Suprapubic skin (tissue), 4 donors: Measurements from ENCODE around the gene ENKD1. TPM values are rescaled to one million over a fixed set of nuclear protein-coding genes. Genes with fewer than 3 reads are reported as not detected.
A peak's percentile ranks its signal among the peaks of the same experiment; 100 is the strongest.

ENCODE experiments used
- DNase-seq, 2 donors: peaks; one replicate each; pipeline ENCODE4 v3.0.0-alpha.2; 2019; ENCODE audit warnings: low spot score in 2 of 2
- H3K27ac ChIP-seq: fragments of 200-600 bp; sonication (generic); one replicate; pipeline ENCODE4 v1.5.1; 2019
- H3K27me3 ChIP-seq: fragments of 200-600 bp; sonication (generic); one replicate; pipeline ENCODE4 v1.5.1; 2019
- H3K36me3 ChIP-seq: fragments of 200-600 bp; sonication (generic); one replicate; pipeline ENCODE4 v1.5.1; 2019
- H3K4me1 ChIP-seq: fragments of 200-600 bp; sonication (generic); one replicate; pipeline ENCODE4 v1.5.1; 2019
- H3K4me3 ChIP-seq: fragments of 200-600 bp; sonication (generic); one replicate; pipeline ENCODE4 v1.5.1; 2019; ENCODE audit warnings: mild to moderate bottlenecking
- H3K9me3 ChIP-seq: fragments of 200-600 bp; sonication (generic); one replicate; pipeline ENCODE4 v1.5.1; 2019
- EP300 ChIP-seq: sonication (generic); formaldehyde crosslinking; IDR thresholded peaks from one replicate; pipeline ENCODE4 v1.6.1; 2017; ENCODE audit warnings: antibody characterized with exemption
- POLR2A ChIP-seq, 2 donors: fragments of 450-650 bp; IDR thresholded peaks; one replicate each; pipeline ENCODE4 v1.6.1; 2017; ENCODE audit warnings: antibody characterized with exemption in 2 of 2, mild to moderate bottlenecking in 2 of 2, moderate library complexity in 2 of 2
- POLR2AphosphoS5 ChIP-seq, 3 donors: sonication (generic); formaldehyde crosslinking; IDR thresholded peaks; one replicate each; pipeline ENCODE4 v1.6.1; 2017; ENCODE audit warnings: antibody characterized with exemption in 3 of 3
- WGBS: methylation state at CpG from one replicate; pipeline ENCODE4 v1.1.5; 2018; 5-methylcytosine and 5-hydroxymethylcytosine counted together
- total RNA-seq, 4 donors: library from RNA; depleted of rRNA; stranded (reverse); fragments of >200 nt; gene quantifications; one replicate each; pipeline ENCODE4 v1.1.0, GENCODE V29; 2016
- TF ChIP-seq, protein P1 (sequence below), 2 donors: fragments of 200-600 bp in 1 of 2; fragments of 450-650 bp in 1 of 2; sonication (generic) in 1 of 2; IDR thresholded peaks; one replicate each; pipeline ENCODE4 v1.5.1; 2016 to 2019; ENCODE audit warnings: antibody characterized with exemption in 2 of 2, mild to moderate bottlenecking in 1 of 2, moderate library complexity in 1 of 2

The ENKD1 gene
- total RNA-seq, 4 donors from 2014 or later = 10.1 to 33.6 (median 13.7) TPM

GRCh38 chr16:67648088-67648763, 18.3 kb downstream of the ENKD1 start:
- peak in 1 of 2 donors; percentile 57 for DNase-seq
- 24% methylated on average over 40 of the region's 65 CpGs for WGBS
- H3K36me3 ChIP-seq = no peaks in the 10 kb centered on the region
- peaks cover 84% of the 10 kb centered on the region for H3K27me3 ChIP-seq
- H3K9me3 ChIP-seq = no peaks in the 10 kb centered on the region
- no peak overlapping the region for H3K27ac ChIP-seq
- TF ChIP-seq, protein P1, sequence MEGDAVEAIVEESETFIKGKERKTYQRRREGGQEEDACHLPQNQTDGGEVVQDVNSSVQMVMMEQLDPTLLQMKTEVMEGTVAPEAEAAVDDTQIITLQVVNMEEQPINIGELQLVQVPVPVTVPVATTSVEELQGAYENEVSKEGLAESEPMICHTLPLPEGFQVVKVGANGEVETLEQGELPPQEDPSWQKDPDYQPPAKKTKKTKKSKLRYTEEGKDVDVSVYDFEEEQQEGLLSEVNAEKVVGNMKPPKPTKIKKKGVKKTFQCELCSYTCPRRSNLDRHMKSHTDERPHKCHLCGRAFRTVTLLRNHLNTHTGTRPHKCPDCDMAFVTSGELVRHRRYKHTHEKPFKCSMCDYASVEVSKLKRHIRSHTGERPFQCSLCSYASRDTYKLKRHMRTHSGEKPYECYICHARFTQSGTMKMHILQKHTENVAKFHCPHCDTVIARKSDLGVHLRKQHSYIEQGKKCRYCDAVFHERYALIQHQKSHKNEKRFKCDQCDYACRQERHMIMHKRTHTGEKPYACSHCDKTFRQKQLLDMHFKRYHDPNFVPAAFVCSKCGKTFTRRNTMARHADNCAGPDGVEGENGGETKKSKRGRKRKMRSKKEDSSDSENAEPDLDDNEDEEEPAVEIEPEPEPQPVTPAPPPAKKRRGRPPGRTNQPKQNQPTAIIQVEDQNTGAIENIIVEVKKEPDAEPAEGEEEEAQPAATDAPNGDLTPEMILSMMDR (IDR thresholded peaks at IDR 0.05) = no peak
- TF ChIP-seq POLR2AphosphoS5 (IDR thresholded peaks at IDR 0.05) (no peak), EP300 (no peak), POLR2A (IDR thresholded peaks at IDR 0.05) (no peak)
- H3K4me3 ChIP-seq = no peak overlapping the region
- peaks cover 33% of the 10 kb centered on the region for H3K4me1 ChIP-seq

DNA sequence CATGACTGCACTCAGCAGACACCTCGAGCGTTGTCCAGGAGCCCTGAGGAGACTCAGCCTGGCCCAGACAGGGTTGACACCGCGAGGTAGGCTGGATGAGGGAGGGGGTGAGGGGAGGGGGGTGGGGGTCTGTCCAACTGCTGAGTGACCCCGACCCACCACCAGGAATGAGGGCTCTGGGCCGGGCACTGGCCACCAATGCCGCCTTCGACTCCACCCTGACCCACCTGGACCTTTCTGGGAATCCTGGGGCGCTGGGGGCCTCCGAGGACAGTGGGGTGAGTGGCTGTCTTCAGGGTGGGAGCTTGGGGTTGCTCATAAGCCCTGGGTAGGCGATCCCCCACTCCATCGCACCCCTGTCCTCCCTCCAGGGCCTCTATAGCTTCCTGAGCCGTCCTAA, 18.9 kb downstream of the ENKD1 start:
- TF ChIP-seq POLR2A (IDR thresholded peaks at IDR 0.05) = no peak
- no peaks in the 10 kb centered on the region for H3K36me3 ChIP-seq
- no peak for DNase-seq
- H3K27me3 ChIP-seq = peaks cover 78% of the 10 kb centered on the region
- WGBS = 77% methylated on average over 12 of the region's 13 CpGs
- no peak overlapping the region for H3K27ac ChIP-seq
- peaks cover 31% of the 10 kb centered on the region for H3K4me1 ChIP-seq
- H3K9me3 ChIP-seq = no peaks in the 10 kb centered on the region
- H3K4me3 ChIP-seq = no peak overlapping the region

- TF ChIP-seq POLR2A (IDR thresholded peaks at IDR 0.05) (no peak), EP300 (no peak), POLR2AphosphoS5 (IDR thresholded peaks at IDR 0.05) (no peak)
- TF ChIP-seq, protein P1 (IDR thresholded peaks at IDR 0.05) = no peak
- Histone ChIP-seq H3K27ac (no peak overlapping the region), H3K4me1 (peaks cover 31% of the 10 kb centered on the region), H3K36me3 (no peaks in the 10 kb centered on the region), H3K9me3 (no peaks in the 10 kb centered on the region), H3K4me3 (no peak overlapping the region), H3K27me3 (peaks cover 73% of the 10 kb centered on the region)
- DNase-seq = no peak
- WGBS = 73% methylated on average over 3 of the region's 15 CpGs
These were observed 19.4 kb downstream of the ENKD1 start for GRCh38 chr16:67647111-67647651.

GRCh38 chr16:67645397-67646121, 21.0 kb downstream of the ENKD1 start:
- TF ChIP-seq POLR2AphosphoS5 (IDR thresholded peaks at IDR 0.05) (no peak), POLR2A (IDR thresholded peaks at IDR 0.05) (no peak), EP300 (no peak)
- TF ChIP-seq, protein P1 (IDR thresholded peaks at IDR 0.05) = no peak
- H3K4me3 ChIP-seq = peak overlapping the region; percentile 35
- peak; percentile 65 to 67 for DNase-seq

DNA sequence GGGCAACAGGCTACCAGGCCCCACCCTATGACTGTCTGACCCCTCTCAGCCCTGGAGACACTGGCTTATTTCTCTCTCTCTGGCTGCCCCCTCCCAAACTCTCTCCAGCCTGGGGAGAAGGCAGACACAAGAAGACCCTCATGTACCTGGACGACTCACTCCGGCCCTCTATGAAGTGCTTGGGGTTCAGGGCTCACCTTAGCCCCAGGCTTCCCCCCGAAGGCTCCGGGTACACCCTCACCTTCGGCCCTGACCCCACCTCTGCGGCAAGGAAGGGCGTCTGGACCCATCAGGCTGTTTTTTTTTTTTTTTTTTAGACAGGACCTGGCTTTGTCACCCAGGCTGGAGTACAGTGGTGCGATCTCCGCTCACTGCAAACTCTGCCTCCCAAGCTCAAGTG, 22.5 kb downstream of the ENKD1 start:
- H3K27me3 ChIP-seq = peaks cover 45% of the 10 kb centered on the region
- H3K27ac ChIP-seq = no peak overlapping the region
- no peak overlapping the region for H3K4me3 ChIP-seq
- no peak for TF ChIP-seq POLR2A (IDR thresholded peaks at IDR 0.05)
- TF ChIP-seq EP300 = no peak
- TF ChIP-seq, protein P1 (IDR thresholded peaks at IDR 0.05) = no peak
- TF ChIP-seq POLR2AphosphoS5 (IDR thresholded peaks at IDR 0.05) = no peak
- H3K9me3 ChIP-seq = no peaks in the 10 kb centered on the region
- peaks cover 30% of the 10 kb centered on the region for H3K4me1 ChIP-seq
- peak; percentile 34 to 41 for DNase-seq
- WGBS = 91% methylated on average over 9 of the region's 9 CpGs
- peaks cover 9% of the 10 kb centered on the region for H3K36me3 ChIP-seq

More at GRCh38 chr16:67645397-67646121, 21.0 kb downstream of the ENKD1 start:
- peaks cover 60% of the 10 kb centered on the region for H3K27me3 ChIP-seq
- no peaks in the 10 kb centered on the region for H3K9me3 ChIP-seq
- no peak overlapping the region for H3K27ac ChIP-seq
- peaks cover 39% of the 10 kb centered on the region for H3K4me1 ChIP-seq
- WGBS = 85% methylated on average over 6 of the region's 15 CpGs
- no peaks in the 10 kb centered on the region for H3K36me3 ChIP-seq
